H1 (cell line): ENCODE results near the gene HYAL4. TPM values are rescaled to one million over a fixed set of nuclear protein-coding genes. Genes with fewer than 3 reads are reported as not detected.

ENCODE experiments used
- CTCF ChIA-PET: fragments of 300-600 bp; sonication (Branson Sonifier 250); formaldehyde crosslinking; loops from one replicate; lab custom pipeline; 2021; ENCODE audit not compliant: partially characterized antibody; lab: Charles Lee
- POLR2A ChIA-PET: fragments of 300-600 bp; sonication (Branson Sonifier 250); formaldehyde crosslinking; loops from one replicate; lab custom pipeline; 2021; ENCODE audit warnings: inconsistent platforms; ENCODE audit not compliant: partially characterized antibody; lab: Charles Lee
- DNase-seq, 2 experiments: peaks; one replicate each; pipeline versions ENCODE4 v3.0.0 to v3.0.0-alpha.2; 2010 to 2022; ENCODE audit warnings: low spot score in 2 of 2, low read depth in 1 of 2, mixed read lengths in 1 of 2
- FAIRE-seq: peaks from 2 replicates; lab custom pipeline; 2011; peaks lifted over from hg19 to GRCh38; lab: Jason Lieb, UNC
- H2AFZ ChIP-seq: 2 replicates; pipeline ENCODE4 v1.8.1; 2012; ENCODE audit warnings: low read length, inconsistent platforms
- H2AK5ac ChIP-seq: 2 replicates; pipeline ENCODE4 v1.6.1; 2013; ENCODE audit warnings: low read depth, low read length
- H2BK120ac ChIP-seq: replicated peaks from 2 replicates; pipeline ENCODE3; 2013; ENCODE audit warnings: low read depth, low read length, inconsistent platforms
- H2BK12ac ChIP-seq: 2 replicates; pipeline ENCODE4 v1.6.1; 2013; ENCODE audit warnings: low read depth, low read length
- H2BK15ac ChIP-seq: 2 replicates; pipeline ENCODE4 v1.6.1; 2013; ENCODE audit warnings: low read length
- H2BK20ac ChIP-seq: 2 replicates; pipeline ENCODE4 v1.6.1; 2013; ENCODE audit warnings: low read length
- H2BK5ac ChIP-seq: 2 replicates; pipeline ENCODE4 v1.6.1; 2013; ENCODE audit warnings: low read depth, low read length
- H3K14ac ChIP-seq: 2 replicates; pipeline ENCODE4 v1.6.1; 2013; ENCODE audit warnings: inconsistent platforms; ENCODE audit not compliant: insufficient read length
- H3K18ac ChIP-seq: 2 replicates; pipeline ENCODE4 v1.6.1; 2013; ENCODE audit warnings: low read length; ENCODE audit errors: extremely low read depth
- H3K23ac ChIP-seq: 2 replicates; pipeline ENCODE4 v1.6.1; 2013; ENCODE audit warnings: inconsistent platforms; ENCODE audit not compliant: insufficient read length
- H3K23me2 ChIP-seq: 2 replicates; pipeline ENCODE4 v1.6.1; 2013; ENCODE audit warnings: low read depth, low read length
- H3K27ac ChIP-seq: 2 replicates; pipeline ENCODE4 v1.6.1; 2011; ENCODE audit warnings: low read depth, low read length, inconsistent platforms
- H3K27me3 ChIP-seq, 4 experiments: replicated peaks in 1 of 4; 1 replicate in 1 of 4; 2 replicates in 3 of 4; pipeline versions ENCODE4 v1.6.1 to v1.8.1; 2011 to 2013; ENCODE audit warnings: low read length in 3 of 4, mild to moderate bottlenecking in 3 of 4, inconsistent platforms in 2 of 4, mixed read lengths in 2 of 4, moderate library complexity in 1 of 4; ENCODE audit not compliant: control insufficient read depth in 3 of 4, insufficient read depth in 3 of 4; ENCODE audit errors: extremely low read depth in 1 of 4
- H3K36me3 ChIP-seq, 4 experiments: 2 replicates each; pipeline versions ENCODE4 v1.6.1 to v1.8.1; 2011 to 2013; ENCODE audit warnings: mild to moderate bottlenecking in 4 of 4, low read length in 3 of 4, moderate library complexity in 2 of 4, control low read depth in 1 of 4, inconsistent platforms in 1 of 4; ENCODE audit not compliant: insufficient read depth in 4 of 4, control insufficient read depth in 2 of 4
- H3K4ac ChIP-seq: replicated peaks from 2 replicates; pipeline ENCODE3; 2013; ENCODE audit warnings: low read length, low read depth, mixed read lengths, inconsistent platforms; ENCODE audit not compliant: insufficient read length
- H3K4me1 ChIP-seq, 4 experiments: replicated peaks in 1 of 4; 1 replicate in 1 of 4; 2 replicates in 3 of 4; pipeline versions ENCODE4 v1.6.1 to v1.8.1; 2011 to 2013; ENCODE audit warnings: low read length in 3 of 4, inconsistent platforms in 2 of 4, mixed read lengths in 1 of 4; ENCODE audit not compliant: insufficient read depth in 4 of 4, control insufficient read depth in 3 of 4
- H3K4me2 ChIP-seq, 2 experiments: 2 replicates each; pipeline versions ENCODE4 v1.6.1 to v1.8.1; 2011 to 2013; ENCODE audit warnings: low read depth in 2 of 2, low read length in 2 of 2, control low read depth in 1 of 2, inconsistent platforms in 1 of 2, mild to moderate bottlenecking in 1 of 2; ENCODE audit not compliant: insufficient read depth in 1 of 2
- H3K4me3 ChIP-seq, 4 experiments: fragments of 200-600, 300-600 bp in 1 of 4; sonication (generic), shearing (Covaris generic), sonication (Bioruptor Twin) in 1 of 4; 2 replicates each; pipeline versions ENCODE4 v1.5.1 to v1.8.1; 2011 to 2016; ENCODE audit warnings: low read length in 4 of 4, low read depth in 3 of 4, control low read depth in 2 of 4, inconsistent platforms in 2 of 4, mild to moderate bottlenecking in 2 of 4, mixed read lengths in 1 of 4, moderate library complexity in 1 of 4; ENCODE audit not compliant: insufficient read depth in 2 of 4; ENCODE audit errors: extremely low read depth in 1 of 4
- H3K56ac ChIP-seq: replicated peaks from 2 replicates; pipeline ENCODE3; 2013; ENCODE audit warnings: low read depth, mild to moderate bottlenecking, mixed read lengths, low read length, inconsistent platforms; ENCODE audit not compliant: insufficient read length
- H3K79me1 ChIP-seq: 2 replicates; pipeline ENCODE4 v1.6.1; 2013; ENCODE audit warnings: low read depth, low read length, control low read depth
- H3K79me2 ChIP-seq, 2 experiments: 2 replicates each; pipeline versions ENCODE4 v1.6.1 to v1.8.1; 2012 to 2013; ENCODE audit warnings: low read length in 2 of 2, mild to moderate bottlenecking in 2 of 2, inconsistent platforms in 1 of 2; ENCODE audit not compliant: insufficient read depth in 2 of 2, control insufficient read depth in 1 of 2
- H3K9ac ChIP-seq, 4 experiments: replicated peaks in 1 of 4; 1 replicate in 1 of 4; 2 replicates in 3 of 4; pipeline versions ENCODE4 v1.6.1 to v1.8.1; 2011 to 2013; ENCODE audit warnings: low read depth in 3 of 4, low read length in 3 of 4, control low read depth in 2 of 4, mild to moderate bottlenecking in 2 of 4, moderate library complexity in 2 of 4, inconsistent platforms in 1 of 4; ENCODE audit errors: extremely low read depth in 1 of 4
- H3K9me3 ChIP-seq, 2 experiments: 2 replicates each; pipeline versions ENCODE4 v1.6.1 to v1.8.1; 2012 to 2013; ENCODE audit warnings: mild to moderate bottlenecking in 2 of 2, moderate library complexity in 2 of 2, control low read depth in 1 of 2, inconsistent platforms in 1 of 2, low read depth in 1 of 2, low read length in 1 of 2, mixed read lengths in 1 of 2; ENCODE audit not compliant: insufficient read depth in 2 of 2
- H4K20me1 ChIP-seq, 2 experiments: replicated peaks in 1 of 2; 2 replicates each; pipeline versions ENCODE3 to v1.8.1; 2011 to 2013; ENCODE audit warnings: inconsistent platforms in 2 of 2, low read length in 2 of 2, mild to moderate bottlenecking in 1 of 2; ENCODE audit not compliant: insufficient read depth in 2 of 2, control insufficient read depth in 1 of 2
- H4K5ac ChIP-seq: 2 replicates; pipeline ENCODE4 v1.6.1; 2013; ENCODE audit warnings: low read length, low read depth, mixed read lengths, inconsistent platforms; ENCODE audit not compliant: insufficient read length
- H4K8ac ChIP-seq: 2 replicates; pipeline ENCODE4 v1.8.0; 2013; ENCODE audit warnings: mild to moderate bottlenecking, moderate library complexity, low read length, inconsistent platforms; ENCODE audit not compliant: insufficient read depth; ENCODE audit errors: extremely low read depth
- H4K91ac ChIP-seq: replicated peaks from 2 replicates; pipeline ENCODE3; 2013; ENCODE audit warnings: low read length, mixed read lengths, inconsistent platforms; ENCODE audit not compliant: insufficient read length
- BRCA1 ChIP-seq: IDR thresholded peaks from 2 replicates; pipeline ENCODE4 v1.6.1; 2012; ENCODE audit warnings: low read depth, low read length, improper control_type of control experiment
- CBX8 ChIP-seq: fragments of 300-800, 300-1000 bp; sonication (generic); IDR thresholded peaks from 2 replicates; pipeline ENCODE4 v1.7.1; 2016; ENCODE audit warnings: low read depth, low read length, borderline replicate concordance
- CTBP2 ChIP-seq: IDR thresholded peaks from 2 replicates; pipeline ENCODE4 v1.7.0; 2011; ENCODE audit warnings: borderline replicate concordance, mild to moderate bottlenecking, moderate library complexity, mixed read lengths, low read length; ENCODE audit not compliant: insufficient read depth, insufficient read length
- EP300 ChIP-seq, 2 experiments: IDR thresholded peaks; 1 replicate in 1 of 2; 2 replicates in 1 of 2; pipeline ENCODE4 v1.6.1; 2011 to 2012; ENCODE audit warnings: low read depth in 2 of 2, low read length in 2 of 2, mild to moderate bottlenecking in 2 of 2, borderline replicate concordance in 1 of 2, inconsistent platforms in 1 of 2, moderate library complexity in 1 of 2
- HDAC6 ChIP-seq: IDR thresholded peaks from one replicate; pipeline ENCODE4 v1.7.1; 2012; ENCODE audit warnings: low read depth, mild to moderate bottlenecking, inconsistent platforms, low read length, moderate library complexity
- JUN ChIP-seq: IDR thresholded peaks from 2 replicates; pipeline ENCODE4 v1.6.1; 2011; ENCODE audit warnings: low read depth, mild to moderate bottlenecking, improper control_type of control experiment, low read length
- POU5F1 ChIP-seq: IDR thresholded peaks from 2 replicates; pipeline ENCODE4 v1.6.1; 2011; ENCODE audit warnings: low read depth, mild to moderate bottlenecking, low read length, moderate library complexity
- RNF2 ChIP-seq: fragments of 200-900, 300-1000 bp; sonication (generic); IDR thresholded peaks from 2 replicates; pipeline ENCODE4 v1.7.1; 2016; ENCODE audit warnings: borderline replicate concordance, low read depth, mild to moderate bottlenecking, antibody characterized with exemption, low read length; ENCODE audit not compliant: poor library complexity, severe bottlenecking; ENCODE audit errors: missing control alignments
- SP1 ChIP-seq: IDR thresholded peaks from 2 replicates; pipeline ENCODE4 v1.6.1; 2011; ENCODE audit warnings: low read depth, low read length
- TAF1 ChIP-seq: IDR thresholded peaks from 2 replicates; pipeline ENCODE4 v1.6.1; 2011; ENCODE audit warnings: mild to moderate bottlenecking, low read depth, low read length
- TAF7 ChIP-seq: optimal IDR thresholded peaks from 2 replicates; pipeline ENCODE3; 2011; ENCODE audit warnings: low read depth, mild to moderate bottlenecking, inconsistent platforms, low read length, moderate library complexity, borderline replicate concordance
- TBP ChIP-seq: IDR thresholded peaks from 2 replicates; pipeline ENCODE4 v1.6.1; 2011; ENCODE audit warnings: low read depth, low read length, improper control_type of control experiment
- WGBS, 2 experiments: shearing (Covaris generic) in 1 of 2; methylation state at CpG; one replicate each; pipeline versions ENCODE4 v1.1.6 to v1.1.7; 2013 to 2015; ENCODE audit warnings: low lambda C conversion rate in 2 of 2, mixed read lengths in 2 of 2, inconsistent platforms in 1 of 2, low coverage in 1 of 2, missing lambda C conversion rate in 1 of 2; ENCODE audit not compliant: insufficient replicate concordance in 2 of 2, insufficient coverage in 1 of 2, insufficient read length in 1 of 2; ENCODE audit errors: extremely low coverage in 1 of 2, missing lambda C conversion rate in 1 of 2; 5-methylcytosine and 5-hydroxymethylcytosine counted together
- polyA plus RNA-seq, 7 experiments: library from polyadenylated mRNA; depleted of rRNA in 3 of 7; stranded (reverse) in 5 of 7; unstranded in 2 of 7; fragments of >200 nt in 5 of 7; fragments of 200-250 nt in 2 of 7; gene quantifications; 1 replicate in 5 of 7; 2 replicates in 1 of 7; 4 replicates in 1 of 7; pipeline versions ENCODE4 v1.2.1 to v1.2.3, GENCODE V29; 2011 to 2013; ENCODE audit warnings: missing spikeins in 2 of 7, mixed read lengths in 2 of 7
- total RNA-seq: library from RNA; stranded (reverse); fragmentation: NEBNext Ultra II Directional; extraction: Animal tissue kit (Norgen Biotek cat#: 25700); gene quantifications from 2 replicates; pipeline ENCODE4 v1.2.1, GENCODE V29; 2021
- TF ChIP-seq, protein P1 (sequence below): IDR thresholded peaks from 2 replicates; pipeline ENCODE4 v1.6.1; 2011; ENCODE audit warnings: low read length, improper control_type of control experiment

HYAL4 gene
- total and polyA plus RNA-seq, 2 of the 8 experiments (the other 6 are each of a cell fraction or from before 2014, with no cell fraction given): not detected

DNA sequence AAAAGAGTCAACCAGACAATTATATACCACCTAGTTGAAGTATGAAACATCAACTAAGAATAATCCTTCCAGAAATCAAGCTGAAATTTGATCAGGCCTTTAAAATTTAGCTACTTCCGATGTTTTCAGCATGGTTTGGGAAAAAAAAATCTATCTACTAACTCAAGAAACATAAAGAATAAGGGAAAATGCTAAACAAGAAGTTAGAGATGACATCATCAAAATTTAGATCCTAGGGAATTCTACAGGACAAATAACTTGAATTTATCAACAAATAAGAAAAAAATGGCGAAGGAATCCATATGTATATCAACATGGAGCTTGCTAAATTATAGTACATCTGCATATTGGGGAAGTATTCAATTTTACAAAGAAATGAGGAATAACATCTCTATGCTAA is 36.3 kb downstream of the HYAL4 start:
- Histone ChIP-seq H4K20me1 (no peaks in the 10 kb centered on the region), H3K4me2 (no peak overlapping the region), H3K9ac (no peak overlapping the region), H2BK5ac (no peak overlapping the region), H3K36me3 (no peaks in the 10 kb centered on the region), H3K14ac (no peak overlapping the region), H3K79me2 (no peaks in the 10 kb centered on the region), H3K4me3 (no peak overlapping the region), H2BK20ac (no peak overlapping the region), H3K4ac (no peak overlapping the region), H2BK120ac (no peak overlapping the region), H2AFZ (no peak overlapping the region), H4K8ac (no peak overlapping the region), H3K27ac (no peak overlapping the region), H2AK5ac (no peak overlapping the region), H4K5ac (no peak overlapping the region), H3K79me1 (no peaks in the 10 kb centered on the region), H4K91ac (no peak overlapping the region), H3K56ac (no peak overlapping the region), H3K9me3 (no peaks in the 10 kb centered on the region), H3K4me1 (no peaks in the 10 kb centered on the region), H2BK12ac (no peak overlapping the region), H3K27me3 (no peaks in the 10 kb centered on the region), H2BK15ac (no peak overlapping the region), H3K23ac (no peak overlapping the region), H3K23me2 (no peaks in the 10 kb centered on the region), H3K18ac (no peak overlapping the region)
- no peak for FAIRE-seq
- no peak for DNase-seq
- 90% methylated on average over 2 of the region's 2 CpGs; no CpG with 5 or more reads in 1 of the 2 experiments for WGBS, 2 experiments
- ChIA-PET POLR2A (no interaction called here), CTCF (interaction anchor here (1.5 kb wide), 1 partner anchor 10 kb away, joined by 6 read pairs; no protein-coding TSS in a partner anchor)
- no peak for TF ChIP-seq POU5F1
- TF ChIP-seq HDAC6: no peak
- TF ChIP-seq TBP: no peak
- no peak for TF ChIP-seq EP300 (IDR thresholded peaks at IDR 0.05; ENCODE audit: borderline replicate concordance in 1 of 2, low read depth in 2 of 2, low read length in 2 of 2)
- TF ChIP-seq, protein P1, sequence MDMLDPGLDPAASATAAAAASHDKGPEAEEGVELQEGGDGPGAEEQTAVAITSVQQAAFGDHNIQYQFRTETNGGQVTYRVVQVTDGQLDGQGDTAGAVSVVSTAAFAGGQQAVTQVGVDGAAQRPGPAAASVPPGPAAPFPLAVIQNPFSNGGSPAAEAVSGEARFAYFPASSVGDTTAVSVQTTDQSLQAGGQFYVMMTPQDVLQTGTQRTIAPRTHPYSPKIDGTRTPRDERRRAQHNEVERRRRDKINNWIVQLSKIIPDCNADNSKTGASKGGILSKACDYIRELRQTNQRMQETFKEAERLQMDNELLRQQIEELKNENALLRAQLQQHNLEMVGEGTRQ: no peak
- no peak for TF ChIP-seq CTBP2
- no peak for TF ChIP-seq BRCA1
- no peak for TF ChIP-seq CBX8
- no peak for TF ChIP-seq TAF7
- no peak for TF ChIP-seq JUN
- TF ChIP-seq SP1: no peak
- no peak for TF ChIP-seq RNF2
- TF ChIP-seq TAF1: no peak
